ENCODE data around the gene RCCD1.

DNA sequence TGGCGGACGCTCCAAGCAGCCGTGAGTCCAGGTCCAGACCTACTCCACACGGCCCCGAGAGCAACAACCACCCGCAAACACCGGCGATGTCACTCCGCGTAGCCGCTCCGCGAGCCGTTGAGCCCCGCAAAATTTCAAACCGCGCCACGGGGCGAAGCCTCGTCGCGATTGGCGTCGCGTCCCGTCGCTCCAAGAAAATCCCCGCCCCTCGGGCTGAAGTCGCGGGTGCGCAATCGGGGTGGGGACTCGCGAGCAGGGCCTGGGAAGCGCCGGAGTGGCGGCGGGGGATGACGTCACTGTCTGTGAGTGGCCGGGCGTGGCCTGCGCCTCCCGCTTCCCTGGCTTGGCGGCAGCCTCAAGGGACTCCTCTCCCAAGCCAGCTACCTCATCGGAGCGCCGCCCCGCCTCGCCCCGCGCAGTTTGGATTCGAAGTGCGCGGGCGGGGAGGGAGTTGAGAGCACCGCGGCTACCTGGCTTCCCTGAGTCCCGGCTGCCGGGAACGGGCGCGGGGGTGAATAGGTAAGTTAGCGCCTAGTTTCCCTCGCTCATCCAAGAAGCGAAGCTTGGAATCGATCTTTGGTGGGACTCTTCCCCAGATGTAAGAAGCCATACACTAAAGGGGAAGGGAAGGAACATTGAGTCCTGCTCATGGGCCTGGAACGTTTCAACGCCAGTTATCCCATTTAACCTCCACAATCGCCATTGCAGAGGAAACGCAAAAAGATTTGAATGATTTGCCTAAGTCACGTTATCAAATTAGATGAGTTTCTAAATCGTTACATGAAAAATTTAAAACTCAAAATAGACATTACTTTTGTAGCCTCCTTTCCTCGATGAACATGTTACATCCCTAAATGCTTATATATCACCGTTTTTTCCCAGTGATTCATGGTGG is 40.0 kb downstream of the RCCD1 start, which contains the start of gene PRC1:
- TF ChIP-seq ELF4 (IDR thresholded peaks at IDR 0.05) (0 out of 2 replicates have a peak, but pooled peaks have one; percentile 33), L3MBTL2 (conservative IDR thresholded peaks at IDR 0.05) (peak; percentile 40; the same call in 1 of the 2 replicates), FOXA1 (IDR thresholded peaks at IDR 0.05) (no peak), BHLHE40 (IDR thresholded peaks at IDR 0.05; ENCODE audit: borderline replicate concordance) (no peak), LEF1 (IDR thresholded peaks at IDR 0.05; ENCODE audit: borderline replicate concordance) (no peak), HDGF (IDR thresholded peaks at IDR 0.05; ENCODE audit: borderline replicate concordance) (peak; percentile 87; the same call in 1 of the 2 replicates), FOXK2 (IDR thresholded peaks at IDR 0.05) (no peak), CTBP1 (IDR thresholded peaks at IDR 0.05; ENCODE audit: borderline replicate concordance) (no peak; the same call in 1 of the 2 replicates), ZNF384 (IDR thresholded peaks at IDR 0.05) (no peak), TARDBP (IDR thresholded peaks at IDR 0.05) (no peak), ARNT (IDR thresholded peaks at IDR 0.05) (no peak)
- TF ChIP-seq, protein P1, sequence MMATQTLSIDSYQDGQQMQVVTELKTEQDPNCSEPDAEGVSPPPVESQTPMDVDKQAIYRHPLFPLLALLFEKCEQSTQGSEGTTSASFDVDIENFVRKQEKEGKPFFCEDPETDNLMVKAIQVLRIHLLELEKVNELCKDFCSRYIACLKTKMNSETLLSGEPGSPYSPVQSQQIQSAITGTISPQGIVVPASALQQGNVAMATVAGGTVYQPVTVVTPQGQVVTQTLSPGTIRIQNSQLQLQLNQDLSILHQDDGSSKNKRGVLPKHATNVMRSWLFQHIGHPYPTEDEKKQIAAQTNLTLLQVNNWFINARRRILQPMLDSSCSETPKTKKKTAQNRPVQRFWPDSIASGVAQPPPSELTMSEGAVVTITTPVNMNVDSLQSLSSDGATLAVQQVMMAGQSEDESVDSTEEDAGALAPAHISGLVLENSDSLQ (IDR thresholded peaks at IDR 0.05): peak; percentile 100

Data from HEK293T (cell line).